Measurements from ENCODE around the gene DOCK8. TPM values are rescaled to one million over a fixed set of nuclear protein-coding genes. Genes with fewer than 3 reads are reported as not detected.

DOCK8 gene
- total and polyA plus RNA-seq, 2 experiments from 2014 or later, result not detected

GRCh38 chr9:254516-254915 lies 39.9 kb downstream of the DOCK8 start:
- Histone ChIP-seq H3K9me2 (ENCODE audit: insufficient read depth) (no peaks in the 10 kb centered on the region), H3K27ac (no peak overlapping the region), H3K9ac (no peak overlapping the region), H3K9me3 (ENCODE audit: low read depth) (no peaks in the 10 kb centered on the region), H3K4me3 (no peak overlapping the region), H3K36me3 (ENCODE audit: low read depth) (no peaks in the 10 kb centered on the region), H3F3A (ENCODE audit: insufficient read depth) (no peaks in the 10 kb centered on the region), H4K20me1 (ENCODE audit: insufficient read depth) (no peaks in the 10 kb centered on the region), H3K4me2 (ENCODE audit: unreplicated experiment) (no peak overlapping the region), H3K27me3 (replicated peaks; ENCODE audit: insufficient read depth) (no peaks in the 10 kb centered on the region), H3K79me2 (ENCODE audit: insufficient read depth) (no peaks in the 10 kb centered on the region), H2AFZ (no peak overlapping the region), H3K4me1 (ENCODE audit: insufficient read depth) (no peaks in the 10 kb centered on the region)
- 14 to 29% methylated on average over 4 of the region's 4 CpGs for WGBS, 2 experiments (ENCODE audit: low coverage in 1 of 2, low lambda C conversion rate in 2 of 2, missing lambda C conversion rate in 2 of 2)
- DNase-seq, result no peak
- no peak for TF ChIP-seq EZH2phosphoT487 (IDR thresholded peaks at IDR 0.05; ENCODE audit: insufficient read depth, low read depth)
- TF ChIP-seq EZH2 (IDR thresholded peaks at IDR 0.05; ENCODE audit: insufficient read depth, poor library complexity, severe bottlenecking), result no peak
- in situ Hi-C loops (cut with MboI), result no loop called here

DNA sequence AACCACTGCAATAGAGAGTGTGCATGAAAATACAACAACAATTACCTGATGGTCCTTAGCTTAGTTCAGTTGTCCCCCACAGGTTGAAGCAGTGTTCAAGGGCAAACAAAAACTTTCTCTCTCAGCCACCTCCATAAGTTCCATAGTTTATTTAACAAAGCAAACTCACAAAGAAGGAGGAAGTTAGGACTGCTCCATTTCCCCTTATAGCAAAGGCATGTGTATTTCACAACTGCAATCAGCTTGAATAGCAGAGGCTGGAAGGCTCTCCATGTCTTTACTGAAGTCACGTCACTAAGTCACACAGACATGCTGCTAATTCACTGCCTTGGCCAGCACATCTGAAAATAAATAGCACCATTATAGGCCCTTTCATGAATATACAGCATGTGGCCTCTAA lies 43.3 kb downstream of the DOCK8 start:
- no peaks in the 10 kb centered on the region for H3K9me2 ChIP-seq (ENCODE audit: insufficient read depth)
- no peaks in the 10 kb centered on the region for H3K79me2 ChIP-seq (ENCODE audit: insufficient read depth)
- no peak overlapping the region for H3K9ac ChIP-seq
- no peak overlapping the region for H3K4me3 ChIP-seq
- no peak for TF ChIP-seq EZH2phosphoT487 (IDR thresholded peaks at IDR 0.05; ENCODE audit: insufficient read depth, low read depth)
- no peak for TF ChIP-seq EZH2 (IDR thresholded peaks at IDR 0.05; ENCODE audit: insufficient read depth, poor library complexity, severe bottlenecking)
- 0 to 8% methylated on average over 1 of the region's 1 CpG for WGBS, 2 experiments (ENCODE audit: low coverage in 1 of 2, low lambda C conversion rate in 2 of 2, missing lambda C conversion rate in 2 of 2)
- H3K27ac ChIP-seq, result no peak overlapping the region
- no peaks in the 10 kb centered on the region for H3F3A ChIP-seq (ENCODE audit: insufficient read depth)
- H3K27me3 ChIP-seq (replicated peaks; ENCODE audit: insufficient read depth), result no peaks in the 10 kb centered on the region
- no peaks in the 10 kb centered on the region for H3K36me3 ChIP-seq (ENCODE audit: low read depth)
- in situ Hi-C loops (cut with MboI), result no loop called here
- DNase-seq, result no peak
- no peak overlapping the region for H3K4me2 ChIP-seq (ENCODE audit: unreplicated experiment)
- H2AFZ ChIP-seq, result no peak overlapping the region
- H3K4me1 ChIP-seq (ENCODE audit: insufficient read depth), result no peaks in the 10 kb centered on the region
- H4K20me1 ChIP-seq (ENCODE audit: insufficient read depth), result no peaks in the 10 kb centered on the region
- H3K9me3 ChIP-seq (ENCODE audit: low read depth), result no peaks in the 10 kb centered on the region

DNA sequence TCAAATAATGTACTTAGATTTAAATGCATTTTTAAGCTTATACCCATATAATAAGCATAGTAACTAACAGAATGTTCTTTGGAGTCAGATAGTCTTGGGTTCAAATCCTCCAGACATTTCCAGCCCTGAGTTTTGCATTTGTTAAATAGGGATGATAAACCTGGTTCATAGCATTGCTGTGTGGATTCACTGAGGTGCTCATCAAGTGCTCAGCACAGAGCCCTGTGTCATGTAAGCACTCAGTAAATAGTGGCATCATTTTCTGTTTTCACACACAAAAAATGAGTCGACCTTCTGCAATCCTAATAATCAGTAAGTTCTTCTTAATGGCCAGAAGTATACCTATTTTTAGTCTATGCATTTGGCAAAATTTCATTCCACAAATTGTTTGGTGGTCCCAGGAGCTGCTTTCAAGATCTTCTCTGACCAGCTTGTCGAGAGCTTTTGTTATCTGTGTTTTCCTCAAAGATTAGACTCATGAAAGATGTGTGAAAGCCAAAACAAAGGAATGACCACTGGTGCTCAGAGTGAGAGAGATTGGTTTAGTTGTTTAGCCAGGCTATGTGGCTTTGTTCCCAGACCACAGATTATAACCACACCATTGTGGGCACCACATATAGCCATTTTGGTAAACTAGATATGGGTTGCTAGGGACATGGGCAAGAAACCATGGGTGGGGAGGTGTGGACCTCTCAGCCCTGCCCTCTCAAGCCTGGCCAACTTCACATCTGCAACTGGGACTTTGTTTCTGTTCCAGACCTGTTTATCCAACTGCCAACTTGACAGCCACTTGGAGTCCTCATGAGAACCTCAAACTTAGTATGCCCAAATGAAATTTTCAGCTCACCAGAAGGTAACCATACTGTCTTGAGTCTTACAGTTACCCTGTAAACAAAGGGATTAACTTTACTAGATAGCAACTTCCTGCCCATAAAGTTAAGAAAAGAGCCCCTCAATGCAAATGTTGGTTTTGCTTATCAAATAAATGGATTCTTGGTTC lies 45.0 kb downstream of the DOCK8 start:
- in situ Hi-C loops (cut with MboI), result no loop called here
- H3K9me2 ChIP-seq (ENCODE audit: insufficient read depth), result no peaks in the 10 kb centered on the region
- H3K4me3 ChIP-seq, result no peak overlapping the region
- H3K4me2 ChIP-seq (ENCODE audit: unreplicated experiment), result no peak overlapping the region
- no peak for TF ChIP-seq EZH2phosphoT487 (IDR thresholded peaks at IDR 0.05; ENCODE audit: insufficient read depth, low read depth)
- TF ChIP-seq EZH2 (IDR thresholded peaks at IDR 0.05; ENCODE audit: insufficient read depth, poor library complexity, severe bottlenecking), result no peak
- H4K20me1 ChIP-seq (ENCODE audit: insufficient read depth), result no peaks in the 10 kb centered on the region
- DNase-seq, result no peak
- no peak overlapping the region for H3K9ac ChIP-seq
- 9% methylated on average over 2 of the region's 2 CpGs for WGBS, 2 experiments (ENCODE audit: low coverage in 1 of 2, low lambda C conversion rate in 2 of 2, missing lambda C conversion rate in 2 of 2)
- H3K36me3 ChIP-seq (ENCODE audit: low read depth), result no peaks in the 10 kb centered on the region
- H3K4me1 ChIP-seq (ENCODE audit: insufficient read depth), result no peaks in the 10 kb centered on the region
- no peak overlapping the region for H3K27ac ChIP-seq
- no peaks in the 10 kb centered on the region for H3K27me3 ChIP-seq (replicated peaks; ENCODE audit: insufficient read depth)
- H2AFZ ChIP-seq, result no peak overlapping the region
- H3K79me2 ChIP-seq (ENCODE audit: insufficient read depth), result no peaks in the 10 kb centered on the region
- H3F3A ChIP-seq (ENCODE audit: insufficient read depth), result no peaks in the 10 kb centered on the region
- no peaks in the 10 kb centered on the region for H3K9me3 ChIP-seq (ENCODE audit: low read depth)

- H3K9ac ChIP-seq, result no peak overlapping the region
- H3K27ac ChIP-seq, result no peak overlapping the region
- H3K79me2 ChIP-seq (ENCODE audit: insufficient read depth), result no peaks in the 10 kb centered on the region
- 2 to 6% methylated on average over 2 of the region's 2 CpGs for WGBS, 2 experiments (ENCODE audit: low coverage in 1 of 2, low lambda C conversion rate in 2 of 2, missing lambda C conversion rate in 2 of 2)
- H3K36me3 ChIP-seq (ENCODE audit: low read depth), result no peaks in the 10 kb centered on the region
- in situ Hi-C loops (cut with MboI), result no loop called here
- no peaks in the 10 kb centered on the region for H3K9me2 ChIP-seq (ENCODE audit: insufficient read depth)
- no peak overlapping the region for H3K4me2 ChIP-seq (ENCODE audit: unreplicated experiment)
- no peaks in the 10 kb centered on the region for H4K20me1 ChIP-seq (ENCODE audit: insufficient read depth)
- no peaks in the 10 kb centered on the region for H3K9me3 ChIP-seq (ENCODE audit: low read depth)
- no peaks in the 10 kb centered on the region for H3K27me3 ChIP-seq (replicated peaks; ENCODE audit: insufficient read depth)
- TF ChIP-seq EZH2phosphoT487 (IDR thresholded peaks at IDR 0.05; ENCODE audit: insufficient read depth, low read depth) (no peak), EZH2 (IDR thresholded peaks at IDR 0.05; ENCODE audit: insufficient read depth, poor library complexity, severe bottlenecking) (no peak)
- no peak overlapping the region for H2AFZ ChIP-seq
- DNase-seq, result no peak
- no peaks in the 10 kb centered on the region for H3K4me1 ChIP-seq (ENCODE audit: insufficient read depth)
- H3F3A ChIP-seq (ENCODE audit: insufficient read depth), result no peaks in the 10 kb centered on the region
- H3K4me3 ChIP-seq, result no peak overlapping the region
These were observed 49.6 kb downstream of the DOCK8 start for GRCh38 chr9:264231-264630.

All from GM23248 (cell line).